Stomach (tissue), 4 donors: ENCODE measurements around the gene ELAVL2.

Experiments used
- POLR2A ChIP-seq, 4 donors: fragments of 450-650 bp; IDR thresholded peaks; one replicate each; pipeline ENCODE4 v1.6.1; 2016; ENCODE audit warnings: antibody characterized with exemption in 4 of 4, control low read depth in 2 of 4, mild to moderate bottlenecking in 1 of 4, moderate library complexity in 1 of 4
- POLR2AphosphoS5 ChIP-seq, 3 donors: sonication (generic); formaldehyde crosslinking; IDR thresholded peaks; one replicate each; pipeline ENCODE4 v1.6.1; 2016; ENCODE audit warnings: antibody characterized with exemption in 3 of 3
- TF ChIP-seq, protein P1 (sequence below), 7 experiments: fragments of 450-650 bp in 4 of 7; fragments of 200-600 bp in 3 of 7; sonication (generic) in 3 of 7; IDR thresholded peaks; one replicate each; pipeline ENCODE4 v1.5.1; 2016 to 2019; ENCODE audit warnings: antibody characterized with exemption in 7 of 7, control low read depth in 2 of 7, mild to moderate bottlenecking in 1 of 7

- TF ChIP-seq, protein P1, sequence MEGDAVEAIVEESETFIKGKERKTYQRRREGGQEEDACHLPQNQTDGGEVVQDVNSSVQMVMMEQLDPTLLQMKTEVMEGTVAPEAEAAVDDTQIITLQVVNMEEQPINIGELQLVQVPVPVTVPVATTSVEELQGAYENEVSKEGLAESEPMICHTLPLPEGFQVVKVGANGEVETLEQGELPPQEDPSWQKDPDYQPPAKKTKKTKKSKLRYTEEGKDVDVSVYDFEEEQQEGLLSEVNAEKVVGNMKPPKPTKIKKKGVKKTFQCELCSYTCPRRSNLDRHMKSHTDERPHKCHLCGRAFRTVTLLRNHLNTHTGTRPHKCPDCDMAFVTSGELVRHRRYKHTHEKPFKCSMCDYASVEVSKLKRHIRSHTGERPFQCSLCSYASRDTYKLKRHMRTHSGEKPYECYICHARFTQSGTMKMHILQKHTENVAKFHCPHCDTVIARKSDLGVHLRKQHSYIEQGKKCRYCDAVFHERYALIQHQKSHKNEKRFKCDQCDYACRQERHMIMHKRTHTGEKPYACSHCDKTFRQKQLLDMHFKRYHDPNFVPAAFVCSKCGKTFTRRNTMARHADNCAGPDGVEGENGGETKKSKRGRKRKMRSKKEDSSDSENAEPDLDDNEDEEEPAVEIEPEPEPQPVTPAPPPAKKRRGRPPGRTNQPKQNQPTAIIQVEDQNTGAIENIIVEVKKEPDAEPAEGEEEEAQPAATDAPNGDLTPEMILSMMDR (IDR thresholded peaks at IDR 0.05): no peak
- TF ChIP-seq POLR2A (IDR thresholded peaks at IDR 0.05): no peak
- TF ChIP-seq POLR2AphosphoS5 (IDR thresholded peaks at IDR 0.05): no peak
These were observed 60.5 kb downstream of the ELAVL2 start for GRCh38 chr9:23765561-23765960.
